Lung (tissue), 12 donors: ENCODE results near the gene CAPN2. TPM values are rescaled to one million over a fixed set of nuclear protein-coding genes. Genes with fewer than 3 reads are reported as not detected.

Experiments used
- ATAC-seq: fragments of 200-7000 bp; cut with Tn5 transposase; one replicate; pipeline ENCODE4 v1.9.1; 2020; ENCODE audit warnings: moderate number of reproducible peaks; ENCODE audit not compliant: insufficient read depth, low FRiP score
- DNase-seq, 3 donors: peaks; one replicate each; pipeline ENCODE4 v3.0.0-alpha.2; 2013 to 2017
- H3K27ac ChIP-seq, 2 donors: one replicate each; pipeline ENCODE4 v1.5.1; 2013; ENCODE audit warnings: mild to moderate bottlenecking in 2 of 2, moderate library complexity in 2 of 2, control low read depth in 1 of 2, inconsistent platforms in 1 of 2, low read depth in 1 of 2, low read length in 1 of 2
- H3K27me3 ChIP-seq, 3 donors: one replicate each; pipeline ENCODE4 v1.5.1; 2013; ENCODE audit warnings: low read length in 2 of 3; ENCODE audit not compliant: control insufficient read depth in 3 of 3, insufficient read depth in 3 of 3
- H3K36me3 ChIP-seq, 4 donors: one replicate each; pipeline ENCODE4 v1.5.1; 2013; ENCODE audit warnings: low read length in 4 of 4, mild to moderate bottlenecking in 1 of 4, moderate library complexity in 1 of 4; ENCODE audit not compliant: control insufficient read depth in 4 of 4, insufficient read depth in 4 of 4
- H3K4me1 ChIP-seq, 5 donors: one replicate each; pipeline ENCODE4 v1.5.1; 2013; ENCODE audit warnings: low read length in 5 of 5, mild to moderate bottlenecking in 2 of 5, moderate library complexity in 1 of 5; ENCODE audit not compliant: control insufficient read depth in 5 of 5, insufficient read depth in 5 of 5
- H3K4me3 ChIP-seq: one replicate; pipeline ENCODE4 v1.5.1; 2013; ENCODE audit warnings: mild to moderate bottlenecking, control low read depth, moderate library complexity
- H3K9ac ChIP-seq, 2 donors: one replicate each; pipeline ENCODE4 v1.5.1; 2013; ENCODE audit warnings: low read length in 2 of 2, control low read depth in 1 of 2; ENCODE audit not compliant: insufficient read depth in 1 of 2
- H3K9me3 ChIP-seq, 4 donors: one replicate each; pipeline ENCODE4 v1.5.1; 2013; ENCODE audit warnings: low read length in 3 of 4, mild to moderate bottlenecking in 1 of 4, moderate library complexity in 1 of 4; ENCODE audit not compliant: control insufficient read depth in 4 of 4, insufficient read depth in 3 of 4
- WGBS, 2 donors: extraction: QIAGEN DNeasy Blood & Tissue Kit; methylation state at CpG; one replicate each; pipeline ENCODE4 v1.1.7; 2013; 5-methylcytosine and 5-hydroxymethylcytosine counted together
- polyA plus RNA-seq, 2 donors: library from polyadenylated mRNA; stranded (reverse); fragments of 200-250 nt; gene quantifications; one replicate each; pipeline ENCODE4 v1.2.1, GENCODE V29; 2013
- total RNA-seq, 2 donors: library from RNA; depleted of rRNA in 1 of 2; stranded (reverse); fragments of >200 nt in 1 of 2; gene quantifications; one replicate each; pipeline ENCODE4 v1.2.1, GENCODE V29; 2014 to 2021
- TF ChIP-seq, protein P1 (sequence below): IDR thresholded peaks from 2 replicates; pipeline ENCODE4 v1.5.1; 2012; ENCODE audit warnings: mild to moderate bottlenecking; ENCODE audit errors: control extremely low read depth, extremely low read depth
- donor health status: control.
- donor health status: control.
- donor health status: Bipolar disorder and iron deficiency.
- donor health status: healthy.
- donor health status: DM: yes; HTN: yes; CAD: no.

CAPN2 gene
- total and polyA plus RNA-seq, 4 donors = 144 to 353 (median 168) TPM

DNA sequence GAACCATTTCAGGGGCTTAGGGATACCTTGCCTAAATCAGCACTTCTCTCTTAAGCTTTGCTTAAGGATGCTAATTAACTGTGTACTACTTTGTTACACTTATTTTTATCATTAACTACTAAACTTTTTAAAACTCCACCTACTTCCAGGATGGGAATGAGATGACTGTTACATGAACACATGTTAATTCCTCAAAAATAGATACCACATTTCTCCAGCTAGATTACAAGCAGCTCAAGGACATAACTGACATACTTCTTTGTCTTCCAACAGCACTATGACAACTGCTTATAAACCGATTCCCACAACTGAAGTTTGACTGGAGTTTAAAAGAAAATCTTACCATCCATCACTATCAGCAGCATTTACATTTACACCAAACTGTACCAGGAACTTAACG, 79.7 kb downstream of the CAPN2 start:
- Histone ChIP-seq H3K27me3 (no peaks in the 10 kb centered on the region), H3K36me3 (peaks cover 13 to 38% (median 26%) of the 10 kb centered on the region in 4 donors), H3K27ac (no peak overlapping the region), H3K4me3 (no peak overlapping the region), H3K4me1 (no peaks in the 10 kb centered on the region), H3K9me3 (no peaks in the 10 kb centered on the region), H3K9ac (no peak overlapping the region)
- ATAC-seq (no peak), DNase-seq (no peak)
- 72 to 83% methylated on average over 2 of the region's 2 CpGs for WGBS, 2 donors
- TF ChIP-seq, protein P1, sequence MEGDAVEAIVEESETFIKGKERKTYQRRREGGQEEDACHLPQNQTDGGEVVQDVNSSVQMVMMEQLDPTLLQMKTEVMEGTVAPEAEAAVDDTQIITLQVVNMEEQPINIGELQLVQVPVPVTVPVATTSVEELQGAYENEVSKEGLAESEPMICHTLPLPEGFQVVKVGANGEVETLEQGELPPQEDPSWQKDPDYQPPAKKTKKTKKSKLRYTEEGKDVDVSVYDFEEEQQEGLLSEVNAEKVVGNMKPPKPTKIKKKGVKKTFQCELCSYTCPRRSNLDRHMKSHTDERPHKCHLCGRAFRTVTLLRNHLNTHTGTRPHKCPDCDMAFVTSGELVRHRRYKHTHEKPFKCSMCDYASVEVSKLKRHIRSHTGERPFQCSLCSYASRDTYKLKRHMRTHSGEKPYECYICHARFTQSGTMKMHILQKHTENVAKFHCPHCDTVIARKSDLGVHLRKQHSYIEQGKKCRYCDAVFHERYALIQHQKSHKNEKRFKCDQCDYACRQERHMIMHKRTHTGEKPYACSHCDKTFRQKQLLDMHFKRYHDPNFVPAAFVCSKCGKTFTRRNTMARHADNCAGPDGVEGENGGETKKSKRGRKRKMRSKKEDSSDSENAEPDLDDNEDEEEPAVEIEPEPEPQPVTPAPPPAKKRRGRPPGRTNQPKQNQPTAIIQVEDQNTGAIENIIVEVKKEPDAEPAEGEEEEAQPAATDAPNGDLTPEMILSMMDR = no peak

DNA sequence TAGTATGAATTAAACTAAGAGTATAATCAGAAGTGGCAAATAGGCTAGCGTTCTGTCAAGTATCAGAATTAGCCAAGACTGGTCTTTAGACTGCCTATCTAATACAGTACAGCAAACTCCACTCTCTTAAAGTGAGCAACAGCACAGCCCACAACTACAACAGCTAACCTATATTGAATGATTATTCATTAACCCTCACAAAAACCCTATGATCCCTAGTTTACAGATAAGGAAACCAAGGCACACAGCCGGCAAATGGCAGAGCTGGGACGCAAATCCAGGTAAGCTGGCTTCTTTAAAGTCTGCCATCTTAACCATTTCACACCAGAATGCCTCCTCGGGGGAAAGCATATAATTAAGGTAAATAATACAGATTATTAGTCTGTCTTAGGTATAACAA, 81.4 kb downstream of the CAPN2 start:
- H3K9ac ChIP-seq = no peak overlapping the region
- no peak for ATAC-seq
- peaks cover 16 to 39% (median 29%) of the 10 kb centered on the region in 4 donors for H3K36me3 ChIP-seq
- H3K27ac ChIP-seq = no peak overlapping the region
- no peaks in the 10 kb centered on the region for H3K4me1 ChIP-seq
- no peaks in the 10 kb centered on the region for H3K27me3 ChIP-seq
- no peak for DNase-seq
- TF ChIP-seq, protein P1 = no peak
- H3K4me3 ChIP-seq = no peak overlapping the region
- WGBS, 2 donors = 85 to 90% methylated on average over 4 of the region's 4 CpGs
- no peaks in the 10 kb centered on the region for H3K9me3 ChIP-seq

DNA sequence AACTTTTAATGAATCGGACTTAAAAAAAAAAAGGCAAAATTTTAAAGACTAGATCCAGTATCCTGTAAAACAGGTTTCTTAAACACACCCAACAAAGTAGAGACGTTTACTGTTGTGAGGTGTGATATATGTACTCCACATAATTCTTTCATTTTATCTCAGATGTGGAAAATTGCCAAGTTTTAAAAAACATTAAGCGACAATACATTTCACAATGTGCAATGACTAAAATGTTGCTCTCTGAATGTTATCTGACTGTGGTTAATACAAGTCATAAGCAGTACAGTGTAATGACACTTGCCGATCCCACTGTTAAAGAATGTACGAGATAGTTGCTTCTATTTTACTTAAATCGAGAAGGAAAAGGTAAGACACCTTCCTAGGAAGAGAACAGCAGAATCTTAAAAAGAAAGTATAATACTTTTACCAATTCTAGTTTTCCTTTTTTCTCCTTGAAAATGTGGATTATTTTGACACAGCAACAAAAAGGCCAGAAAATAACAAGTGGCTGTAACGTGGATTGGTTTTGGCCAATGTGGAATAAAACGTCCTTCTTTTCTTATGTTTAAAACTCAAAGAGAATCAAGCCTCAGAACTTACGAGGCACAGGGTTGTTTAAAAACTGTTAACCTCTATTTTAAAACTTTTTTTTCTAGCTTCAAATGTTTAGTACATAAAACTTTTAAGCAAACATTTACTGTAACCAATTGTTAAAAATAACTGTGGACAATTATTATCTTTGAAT, 82.0 kb downstream of the CAPN2 start:
- DNase-seq (no peak), ATAC-seq (no peak)
- no peak overlapping the region for H3K9ac ChIP-seq
- no peak overlapping the region for H3K27ac ChIP-seq
- no peaks in the 10 kb centered on the region for H3K27me3 ChIP-seq
- no peak overlapping the region for H3K4me3 ChIP-seq
- no peaks in the 10 kb centered on the region for H3K9me3 ChIP-seq
- TF ChIP-seq, protein P1 = no peak
- H3K4me1 ChIP-seq = no peaks in the 10 kb centered on the region
- WGBS, 2 donors = 80 to 86% methylated on average over 9 of the region's 9 CpGs
- peaks cover 13 to 39% (median 27%) of the 10 kb centered on the region in 4 donors for H3K36me3 ChIP-seq
